ENCODE data around the gene POU3F2.

GRCh38 chr6:98812220-98812619, 22.2 kb upstream of the POU3F2 start:
- TF ChIP-seq CHD4 (IDR thresholded peaks at IDR 0.05; ENCODE audit: borderline replicate concordance) (no peak), RCOR1 (IDR thresholded peaks at IDR 0.05; ENCODE audit: low read depth, low read length) (no peak), HOXB13 (CRISPR knock-in tag; IDR thresholded peaks at IDR 0.05; ENCODE audit: low read depth) (no peak)
